ENCODE measurements around the gene LSR. TPM values are rescaled to one million over a fixed set of nuclear protein-coding genes. Genes with fewer than 3 reads are reported as not detected.

The LSR gene
- total and polyA plus RNA-seq, 4 donors: 2.0 to 29.4 (median 23.3) TPM

DNA sequence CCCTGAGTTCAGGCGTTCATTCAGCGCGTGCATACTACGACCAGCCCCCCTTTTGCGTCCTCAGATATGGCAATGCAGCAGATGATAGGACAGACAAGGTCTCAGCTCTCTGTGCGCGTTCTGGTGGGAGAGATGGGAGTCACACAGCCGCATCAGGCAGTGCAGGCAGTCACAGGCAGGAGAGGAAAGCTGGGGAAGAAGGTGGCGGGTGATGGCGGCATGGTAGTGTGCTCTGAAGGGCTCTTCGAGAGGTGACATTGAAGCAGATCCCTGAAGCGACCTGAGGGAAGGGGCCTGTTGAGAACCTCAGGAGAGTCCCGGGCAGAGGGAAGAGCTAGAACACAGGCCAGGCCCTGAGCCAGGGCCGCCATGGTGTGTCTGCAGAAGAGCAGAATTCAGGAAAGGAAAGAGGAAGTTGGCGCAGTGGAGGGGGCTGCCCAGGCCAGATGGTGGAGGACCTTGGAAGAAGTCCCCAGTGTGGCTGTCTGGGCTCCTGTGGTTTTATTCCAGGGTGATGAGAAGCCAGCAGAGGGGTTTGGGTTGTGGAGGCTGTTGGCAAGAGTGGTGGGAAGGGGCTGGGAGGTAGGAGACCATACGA, 23.4 kb downstream of the LSR start:
- no peaks in the 10 kb centered on the region for H3K9me3 ChIP-seq (ENCODE audit: control insufficient read depth, insufficient read depth, low read length)
- no peak overlapping the region for H3K27ac ChIP-seq (ENCODE audit: low read depth, low read length)
- H3K36me3 ChIP-seq (ENCODE audit: control insufficient read depth, insufficient read depth, low read length): peaks cover 71% of the 10 kb centered on the region
- no peaks in the 10 kb centered on the region for H3K27me3 ChIP-seq (ENCODE audit: control insufficient read depth, insufficient read depth, low read length)
- WGBS (ENCODE audit: insufficient coverage): 92% methylated on average over 16 of the region's 16 CpGs
- no peak overlapping the region for H3K4me3 ChIP-seq (ENCODE audit: low read depth, low read length)
- peaks cover 22% of the 10 kb centered on the region for H3K4me1 ChIP-seq (ENCODE audit: control insufficient read depth, insufficient read depth, low read length)
- no peak for DNase-seq (ENCODE audit: low read depth in 4 of 6, low spot score in 6 of 6)

GRCh38 chr19:35272954-35273649, 24.3 kb downstream of the LSR start:
- no peak overlapping the region for H3K27ac ChIP-seq (ENCODE audit: low read depth, low read length)
- DNase-seq (ENCODE audit: low read depth in 4 of 6, low spot score in 6 of 6): no peak

GRCh38 chr19:35273686-35274259, 25.0 kb downstream of the LSR start:
- H3K4me3 ChIP-seq (ENCODE audit: low read depth, low read length): no peak overlapping the region
- peaks cover 19% of the 10 kb centered on the region for H3K4me1 ChIP-seq (ENCODE audit: control insufficient read depth, insufficient read depth, low read length)
- DNase-seq (ENCODE audit: low read depth in 4 of 6, low spot score in 6 of 6): no peak
- H3K27me3 ChIP-seq (ENCODE audit: control insufficient read depth, insufficient read depth, low read length): no peaks in the 10 kb centered on the region
- no peak overlapping the region for H3K27ac ChIP-seq (ENCODE audit: low read depth, low read length)
- peaks cover 86% of the 10 kb centered on the region for H3K36me3 ChIP-seq (ENCODE audit: control insufficient read depth, insufficient read depth, low read length)
- no peaks in the 10 kb centered on the region for H3K9me3 ChIP-seq (ENCODE audit: control insufficient read depth, insufficient read depth, low read length)
- WGBS (ENCODE audit: insufficient coverage): 87% methylated on average over 13 of the region's 14 CpGs

More at GRCh38 chr19:35272954-35273649, 24.3 kb downstream of the LSR start:
- peaks cover 80% of the 10 kb centered on the region for H3K36me3 ChIP-seq (ENCODE audit: control insufficient read depth, insufficient read depth, low read length)
- H3K27me3 ChIP-seq (ENCODE audit: control insufficient read depth, insufficient read depth, low read length): no peaks in the 10 kb centered on the region
- H3K4me1 ChIP-seq (ENCODE audit: control insufficient read depth, insufficient read depth, low read length): peaks cover 19% of the 10 kb centered on the region
- no peaks in the 10 kb centered on the region for H3K9me3 ChIP-seq (ENCODE audit: control insufficient read depth, insufficient read depth, low read length)
- H3K4me3 ChIP-seq (ENCODE audit: low read depth, low read length): no peak overlapping the region
- WGBS (ENCODE audit: insufficient coverage): 94% methylated on average over 7 of the region's 10 CpGs

- 89% methylated on average over 3 of the region's 5 CpGs for WGBS (ENCODE audit: insufficient coverage)
- Histone ChIP-seq H3K36me3 (ENCODE audit: control insufficient read depth, insufficient read depth, low read length) (peaks cover 92% of the 10 kb centered on the region), H3K4me1 (ENCODE audit: control insufficient read depth, insufficient read depth, low read length) (peaks cover 21% of the 10 kb centered on the region), H3K4me3 (ENCODE audit: low read depth, low read length) (no peak overlapping the region), H3K27me3 (ENCODE audit: control insufficient read depth, insufficient read depth, low read length) (no peaks in the 10 kb centered on the region), H3K27ac (ENCODE audit: low read depth, low read length) (no peak overlapping the region), H3K9me3 (ENCODE audit: control insufficient read depth, insufficient read depth, low read length) (no peaks in the 10 kb centered on the region)
- no peak for DNase-seq (ENCODE audit: low read depth in 4 of 6, low spot score in 6 of 6)
Observed at GRCh38 chr19:35274323-35274722, 25.5 kb downstream of the LSR start.

DNA sequence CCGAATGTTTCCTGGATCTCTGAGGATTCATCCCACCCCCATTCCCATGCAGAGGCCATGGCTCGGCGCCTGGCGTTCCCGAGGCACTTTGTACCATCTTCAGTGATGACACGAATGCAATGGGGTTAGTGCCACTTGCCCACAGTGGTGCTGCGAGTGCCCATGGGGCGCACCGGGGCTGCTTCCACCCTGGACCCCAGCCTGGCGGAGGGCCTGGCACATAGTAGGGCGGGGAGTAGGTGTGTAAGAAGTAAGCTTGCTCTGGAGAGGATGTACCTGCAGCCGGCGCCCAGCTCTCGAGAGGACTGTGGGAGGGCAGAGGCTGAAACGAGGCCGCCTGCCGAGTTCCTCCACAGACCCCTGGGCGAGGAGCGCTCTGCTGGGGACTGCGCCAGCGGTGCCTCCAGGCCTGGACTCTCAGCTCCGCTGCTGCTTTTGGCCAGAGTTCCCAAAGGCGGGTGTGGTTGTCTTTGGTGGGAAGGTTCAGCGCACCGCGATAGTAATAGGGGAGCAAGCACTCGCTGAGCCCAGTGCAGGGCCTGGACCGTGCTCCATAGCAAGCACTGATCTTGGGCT, 28.0 kb downstream of the LSR start:
- H3K4me3 ChIP-seq (ENCODE audit: low read depth, low read length): no peak overlapping the region
- DNase-seq (ENCODE audit: low read depth in 4 of 6, low spot score in 6 of 6): no peak
- peaks cover 13% of the 10 kb centered on the region for H3K4me1 ChIP-seq (ENCODE audit: control insufficient read depth, insufficient read depth, low read length)
- WGBS (ENCODE audit: insufficient coverage): 92% methylated on average over 23 of the region's 28 CpGs
- H3K27ac ChIP-seq (ENCODE audit: low read depth, low read length): no peak overlapping the region
- H3K36me3 ChIP-seq (ENCODE audit: control insufficient read depth, insufficient read depth, low read length): peaks cover 84% of the 10 kb centered on the region
- H3K9me3 ChIP-seq (ENCODE audit: control insufficient read depth, insufficient read depth, low read length): no peaks in the 10 kb centered on the region
- no peaks in the 10 kb centered on the region for H3K27me3 ChIP-seq (ENCODE audit: control insufficient read depth, insufficient read depth, low read length)

DNA sequence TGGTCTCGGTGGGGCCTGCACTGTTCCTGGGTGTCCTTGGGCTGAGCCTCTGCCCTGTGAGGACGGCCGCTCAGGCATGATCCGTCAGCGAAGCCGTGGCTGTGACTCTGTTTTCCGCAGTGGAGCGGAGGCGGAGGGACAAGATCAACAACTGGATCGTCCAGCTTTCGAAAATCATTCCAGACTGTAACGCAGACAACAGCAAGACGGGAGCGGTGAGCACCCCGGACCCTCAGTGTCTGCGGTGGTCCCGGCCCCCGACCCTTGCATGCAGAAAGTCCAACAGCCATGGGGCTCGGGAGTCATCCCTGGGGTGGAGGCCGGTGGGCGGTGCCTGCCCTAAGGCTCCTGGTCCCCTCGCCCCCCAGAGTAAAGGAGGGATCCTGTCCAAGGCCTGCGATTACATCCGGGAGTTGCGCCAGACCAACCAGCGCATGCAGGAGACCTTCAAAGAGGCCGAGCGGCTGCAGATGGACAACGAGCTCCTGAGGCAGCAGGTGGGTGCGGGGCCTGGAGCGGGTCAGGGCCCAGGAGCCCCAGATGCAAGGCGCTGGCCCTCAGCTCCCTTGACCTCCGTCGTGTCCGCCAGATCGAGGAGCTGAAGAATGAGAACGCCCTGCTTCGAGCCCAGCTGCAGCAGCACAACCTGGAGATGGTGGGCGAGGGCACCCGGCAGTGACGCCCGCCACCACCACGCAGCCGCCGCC, 29.9 kb downstream of the LSR start:
- 91% methylated on average over 41 of the region's 45 CpGs for WGBS (ENCODE audit: insufficient coverage)
- H3K4me3 ChIP-seq (ENCODE audit: low read depth, low read length): no peak overlapping the region
- no peaks in the 10 kb centered on the region for H3K9me3 ChIP-seq (ENCODE audit: control insufficient read depth, insufficient read depth, low read length)
- H3K27me3 ChIP-seq (ENCODE audit: control insufficient read depth, insufficient read depth, low read length): no peaks in the 10 kb centered on the region
- H3K27ac ChIP-seq (ENCODE audit: low read depth, low read length): no peak overlapping the region
- H3K36me3 ChIP-seq (ENCODE audit: control insufficient read depth, insufficient read depth, low read length): peaks cover 64% of the 10 kb centered on the region
- peaks cover 13% of the 10 kb centered on the region for H3K4me1 ChIP-seq (ENCODE audit: control insufficient read depth, insufficient read depth, low read length)
- DNase-seq (ENCODE audit: low read depth in 4 of 6, low spot score in 6 of 6): no peak

DNA sequence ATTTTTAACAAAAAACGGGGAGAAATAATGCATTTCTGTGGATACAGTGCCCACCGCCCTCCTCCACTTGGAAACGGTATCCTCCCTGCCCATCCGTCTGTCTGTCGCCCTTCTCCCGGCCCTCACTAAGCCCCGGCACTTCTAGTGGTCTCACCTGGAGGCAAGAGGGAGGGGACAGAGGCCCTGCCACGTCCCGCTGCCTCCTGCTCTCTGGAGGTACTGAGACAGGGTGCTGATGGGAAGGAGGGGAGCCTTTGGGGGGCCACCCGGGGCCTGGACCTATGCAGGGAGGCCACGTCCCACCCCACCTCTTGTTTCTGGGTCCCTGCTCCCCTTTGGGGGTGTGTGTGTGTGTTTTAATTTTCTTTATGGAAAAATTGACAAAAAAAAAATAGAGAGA, 30.6 kb downstream of the LSR start:
- Histone ChIP-seq H3K36me3 (ENCODE audit: control insufficient read depth, insufficient read depth, low read length) (peaks cover 58% of the 10 kb centered on the region), H3K27me3 (ENCODE audit: control insufficient read depth, insufficient read depth, low read length) (no peaks in the 10 kb centered on the region), H3K27ac (ENCODE audit: low read depth, low read length) (no peak overlapping the region), H3K9me3 (ENCODE audit: control insufficient read depth, insufficient read depth, low read length) (no peaks in the 10 kb centered on the region), H3K4me1 (ENCODE audit: control insufficient read depth, insufficient read depth, low read length) (peaks cover 13% of the 10 kb centered on the region), H3K4me3 (ENCODE audit: low read depth, low read length) (no peak overlapping the region)
- DNase-seq (ENCODE audit: low read depth in 4 of 6, low spot score in 6 of 6): no peak
- WGBS (ENCODE audit: insufficient coverage): 86% methylated on average over 2 of the region's 11 CpGs

DNA sequence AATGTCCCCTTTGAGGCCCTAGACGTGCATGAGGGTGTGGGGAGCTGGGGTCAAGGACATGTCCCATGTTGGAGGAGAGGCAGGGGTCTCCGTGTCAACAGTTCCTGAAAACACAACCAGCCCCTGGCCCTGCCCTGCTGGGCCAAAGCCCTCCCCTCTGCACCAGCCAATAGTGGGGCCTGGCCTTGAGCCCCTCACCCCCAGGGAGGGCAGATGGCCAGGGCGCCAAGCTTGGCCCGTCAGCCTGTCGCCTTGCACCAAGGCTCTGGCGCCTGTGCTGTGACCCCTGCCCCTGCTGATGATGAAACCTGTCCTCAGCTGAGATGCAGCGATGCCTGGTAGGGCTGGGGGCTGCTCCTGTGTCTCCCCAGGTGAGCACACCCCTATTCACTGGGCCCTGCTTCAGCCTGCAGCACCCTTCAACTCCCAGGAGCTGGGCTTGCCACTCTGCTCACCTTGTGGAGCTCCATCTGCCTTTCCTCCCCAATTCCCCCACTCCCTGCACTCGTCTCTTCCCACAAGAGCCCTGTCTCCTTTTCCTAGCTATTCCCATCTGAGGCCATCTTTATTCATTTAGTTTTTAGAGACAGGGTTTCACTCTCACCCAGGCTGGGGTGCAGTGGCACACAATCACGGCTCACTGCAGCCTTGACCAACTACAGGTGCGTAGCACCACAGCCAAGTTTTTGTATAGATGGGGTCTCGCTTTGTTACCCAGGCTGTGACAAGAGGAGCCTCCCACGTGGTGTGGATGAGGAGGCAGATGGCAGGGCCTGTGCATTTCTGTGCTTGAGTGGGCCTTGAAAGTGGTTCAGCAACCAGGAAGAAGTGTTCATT, 31.4 kb downstream of the LSR start:
- Histone ChIP-seq H3K36me3 (ENCODE audit: control insufficient read depth, insufficient read depth, low read length) (peaks cover 51% of the 10 kb centered on the region), H3K4me3 (ENCODE audit: low read depth, low read length) (no peak overlapping the region), H3K4me1 (ENCODE audit: control insufficient read depth, insufficient read depth, low read length) (peaks cover 15% of the 10 kb centered on the region), H3K27ac (ENCODE audit: low read depth, low read length) (no peak overlapping the region), H3K27me3 (ENCODE audit: control insufficient read depth, insufficient read depth, low read length) (no peaks in the 10 kb centered on the region), H3K9me3 (ENCODE audit: control insufficient read depth, insufficient read depth, low read length) (no peaks in the 10 kb centered on the region)
- 64% methylated on average over 10 of the region's 12 CpGs for WGBS (ENCODE audit: insufficient coverage)
- peak in 1 of 6 donors; percentile 20 for DNase-seq (ENCODE audit: low read depth in 4 of 6, low spot score in 6 of 6)

- peaks cover 43% of the 10 kb centered on the region for H3K36me3 ChIP-seq (ENCODE audit: control insufficient read depth, insufficient read depth, low read length)
- H3K4me3 ChIP-seq (ENCODE audit: low read depth, low read length): no peak overlapping the region
- peaks cover 15% of the 10 kb centered on the region for H3K4me1 ChIP-seq (ENCODE audit: control insufficient read depth, insufficient read depth, low read length)
- no peak overlapping the region for H3K27ac ChIP-seq (ENCODE audit: low read depth, low read length)
- no peak for DNase-seq (ENCODE audit: low read depth in 4 of 6, low spot score in 6 of 6)
- 43% methylated on average over 2 of the region's 4 CpGs for WGBS (ENCODE audit: insufficient coverage)
- H3K27me3 ChIP-seq (ENCODE audit: control insufficient read depth, insufficient read depth, low read length): no peaks in the 10 kb centered on the region
- no peaks in the 10 kb centered on the region for H3K9me3 ChIP-seq (ENCODE audit: control insufficient read depth, insufficient read depth, low read length)
Observed at GRCh38 chr19:35281303-35281702, 32.5 kb downstream of the LSR start.
